Measurements from ENCODE around the gene S1PR3.
A peak's percentile ranks its signal among the peaks of the same experiment; 100 is the strongest.

S1PR3 gene

DNA sequence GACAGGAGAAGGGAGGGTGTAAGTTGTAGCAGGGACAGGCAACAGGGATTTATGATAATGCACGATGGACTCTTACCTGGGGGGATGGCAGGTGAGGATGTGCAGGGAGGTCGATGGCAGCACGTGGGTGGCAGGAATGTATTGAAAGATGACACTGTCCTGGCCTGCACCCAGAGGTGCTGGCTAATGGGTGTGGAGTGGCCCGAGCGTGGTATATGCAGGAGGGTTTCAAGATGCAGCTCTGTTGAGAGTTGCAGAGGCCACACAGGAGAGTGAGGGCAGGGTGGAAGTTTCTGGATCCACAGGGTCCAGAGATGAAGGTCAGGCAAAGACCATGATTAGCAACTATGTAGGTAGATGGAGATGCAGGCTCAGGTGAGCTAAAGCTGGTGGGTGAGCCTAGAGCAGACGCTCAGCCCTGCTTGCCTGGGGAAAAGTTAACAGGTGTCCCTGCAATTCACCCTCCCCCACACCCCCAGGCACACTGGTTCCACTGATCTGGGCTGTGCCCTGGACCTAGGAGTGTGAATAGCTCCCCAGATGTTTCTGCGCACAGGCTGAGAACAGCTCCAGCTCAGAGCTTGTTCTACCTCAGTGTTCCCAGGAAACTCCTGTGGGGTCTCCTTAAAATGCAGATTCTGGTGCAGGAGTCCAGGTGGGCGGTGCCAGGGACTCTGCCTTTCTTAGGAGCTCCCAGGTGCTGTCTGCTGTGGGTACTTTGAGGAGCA, 21.5 kb upstream of the S1PR3 start:
- no peak for DNase-seq

DNA sequence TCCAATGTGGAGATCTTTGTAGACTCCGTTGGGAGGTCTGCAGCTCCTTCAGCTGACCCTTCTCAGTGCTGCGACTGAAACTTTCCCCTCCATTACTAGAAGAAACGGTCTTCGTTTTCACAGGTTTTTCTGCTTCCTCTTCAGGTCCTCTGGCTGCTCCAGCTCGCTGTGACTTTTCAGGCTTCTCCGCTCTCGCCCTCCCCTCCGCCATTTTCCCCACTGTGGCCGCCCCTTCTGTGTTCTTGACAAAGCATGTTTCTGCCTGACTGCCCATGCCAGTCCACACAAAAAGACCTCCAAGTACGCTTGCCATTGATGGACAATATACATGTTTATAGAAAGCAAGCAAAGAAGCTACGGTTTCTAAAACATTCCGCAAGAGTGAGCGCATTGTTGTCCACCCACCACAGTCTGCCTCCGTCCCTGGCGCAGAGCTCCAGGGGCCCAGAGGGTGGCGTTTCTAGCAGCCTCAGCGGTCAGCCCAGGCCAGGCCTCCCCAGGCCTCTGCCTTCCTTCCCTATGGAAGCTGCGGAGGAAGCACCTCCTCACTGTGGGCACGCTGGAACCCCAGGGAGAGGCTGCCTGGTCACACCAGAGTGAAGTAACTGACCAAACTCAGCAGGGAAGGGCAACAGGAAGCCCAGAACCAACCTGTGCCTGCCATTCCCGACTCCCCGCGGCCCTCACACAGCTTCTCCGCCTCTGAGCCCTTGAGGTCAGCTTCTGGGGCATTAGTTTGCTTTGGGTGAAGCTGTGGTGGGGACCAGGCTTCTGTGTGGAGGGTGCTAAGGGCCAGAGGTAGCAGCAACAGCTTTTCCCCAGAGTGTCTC, 19.9 kb upstream of the S1PR3 start:
- no peak for DNase-seq

DNA sequence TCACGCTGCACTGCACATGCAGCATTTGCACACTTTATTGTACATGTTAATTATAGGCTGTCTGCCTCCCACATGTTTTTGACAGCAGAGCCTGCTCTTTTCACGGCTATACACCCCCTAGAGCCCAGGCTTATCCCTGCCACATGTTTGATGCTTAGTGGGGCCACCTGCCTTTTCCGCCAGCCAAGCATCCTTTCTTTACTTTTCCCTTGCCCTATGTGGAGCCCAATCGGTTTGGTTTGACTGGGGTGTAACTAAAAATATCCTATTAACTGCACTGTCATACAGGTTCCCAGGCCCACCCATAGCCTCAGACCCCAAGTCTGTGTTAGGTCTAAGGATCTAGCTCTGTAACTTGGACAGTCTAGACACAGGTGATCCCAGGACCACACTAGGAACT, 18.9 kb upstream of the S1PR3 start:
- DNase-seq = no peak

DNA sequence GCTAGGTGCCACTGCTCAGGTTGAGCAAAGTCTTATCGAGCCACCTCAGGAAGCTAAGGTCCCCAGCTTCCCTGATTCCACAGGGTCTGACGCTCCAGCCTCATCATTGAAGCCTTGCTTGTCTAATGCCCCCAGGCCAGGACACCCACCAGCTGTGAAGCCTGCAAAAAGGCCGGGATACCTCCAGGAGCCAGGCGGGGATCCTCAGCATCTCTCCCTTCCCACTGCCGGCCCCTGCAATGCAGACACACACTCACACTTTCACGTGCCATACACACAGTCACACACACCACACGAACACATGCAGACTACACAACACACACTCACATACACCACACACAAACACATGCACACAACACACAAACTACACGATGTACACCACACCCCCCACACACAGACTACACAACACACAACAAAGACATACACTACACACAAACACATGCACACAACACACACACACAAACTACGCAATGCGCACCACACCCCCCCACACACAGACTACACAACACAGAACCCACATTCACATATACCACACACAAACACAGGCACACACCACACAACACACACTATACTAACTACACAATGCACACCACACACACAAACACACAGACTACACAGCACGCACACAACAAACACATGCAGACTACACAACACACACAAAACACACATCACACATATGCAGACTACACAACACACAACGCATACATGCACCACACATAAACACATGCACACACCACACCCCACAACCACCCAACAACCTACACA, 17.8 kb upstream of the S1PR3 start:
- DNase-seq = no peak

DNA sequence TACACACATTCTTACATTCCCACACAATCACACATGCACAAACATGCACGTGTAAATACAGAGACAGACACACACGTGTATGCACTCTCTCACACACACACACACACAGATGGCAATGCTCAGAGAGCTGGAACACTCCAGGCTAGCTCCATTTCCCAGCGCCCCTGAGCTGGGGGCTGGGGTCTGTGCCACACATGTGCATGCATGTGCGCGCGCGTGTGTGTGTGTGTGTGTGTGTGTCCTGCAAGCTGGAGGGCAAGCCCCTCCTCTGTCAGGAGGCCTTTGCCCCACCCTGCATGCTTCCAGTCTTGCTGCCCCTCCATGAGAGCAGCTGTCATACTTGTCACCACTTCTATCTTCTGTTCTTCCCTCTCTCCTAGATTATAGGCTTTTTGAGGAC, 16.6 kb upstream of the S1PR3 start:
- no peak for DNase-seq

DNA sequence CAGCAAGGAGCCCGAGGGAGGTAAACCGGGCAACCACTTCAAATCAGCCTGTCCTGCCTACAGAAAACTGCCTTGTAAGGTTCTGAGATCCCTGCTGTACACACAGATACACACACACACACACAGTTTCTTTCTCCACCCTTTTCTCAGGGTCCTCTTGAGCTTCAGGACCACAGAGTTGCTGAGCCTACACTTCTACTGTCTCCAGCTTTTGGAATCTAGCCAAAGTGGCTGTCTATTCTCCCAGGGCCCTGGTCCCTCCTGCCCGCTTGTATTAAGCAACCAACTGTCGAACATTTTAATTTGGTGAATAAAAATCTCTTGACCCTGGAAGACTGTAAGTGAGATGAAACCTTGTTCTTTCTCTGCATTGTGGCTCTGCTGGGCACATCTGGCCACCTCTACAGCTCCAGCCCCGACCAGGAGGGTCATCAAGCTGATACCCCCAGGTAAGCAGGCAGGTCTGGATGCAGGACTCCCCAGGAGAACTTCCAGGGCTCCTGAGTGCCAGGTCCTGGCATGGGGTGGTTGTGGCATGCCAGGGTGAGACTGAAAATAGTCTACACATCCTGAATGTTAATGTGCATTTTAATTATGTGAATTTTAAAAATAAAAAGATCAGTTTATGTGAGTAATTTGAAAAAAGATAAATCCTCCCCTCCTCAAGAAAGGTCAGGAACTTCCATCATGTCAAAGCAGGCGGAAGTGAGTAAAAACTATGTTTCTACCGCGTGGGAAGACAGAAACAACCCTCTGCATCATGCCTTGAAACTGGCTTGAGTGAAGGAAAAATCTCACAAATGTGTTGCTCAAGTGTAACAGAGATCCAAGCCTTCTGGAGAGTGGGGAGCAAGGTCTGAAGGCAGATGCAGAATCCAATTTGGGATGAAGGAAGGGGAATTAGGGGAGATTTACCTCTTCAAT, 15.0 kb upstream of the S1PR3 start:
- no peak for DNase-seq

DNA sequence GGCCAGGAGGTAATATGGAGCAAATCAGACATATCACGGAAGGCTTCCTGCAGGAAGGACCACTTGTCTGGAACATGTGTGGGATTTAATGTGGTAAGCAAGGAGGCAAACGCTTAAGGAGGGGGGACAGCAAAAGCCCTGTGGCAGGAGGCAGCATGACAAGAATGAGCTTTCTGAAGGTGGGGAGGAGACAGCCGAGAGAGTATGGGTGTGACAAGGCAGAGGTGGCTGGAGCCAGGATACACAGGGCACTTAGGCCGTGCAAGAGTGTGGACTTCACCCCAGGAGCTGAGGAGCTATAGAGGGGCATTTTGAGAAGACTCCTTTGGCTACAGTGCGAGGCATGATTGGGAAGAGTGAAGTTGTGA, 14.4 kb upstream of the S1PR3 start:
- DNase-seq = no peak

DNA sequence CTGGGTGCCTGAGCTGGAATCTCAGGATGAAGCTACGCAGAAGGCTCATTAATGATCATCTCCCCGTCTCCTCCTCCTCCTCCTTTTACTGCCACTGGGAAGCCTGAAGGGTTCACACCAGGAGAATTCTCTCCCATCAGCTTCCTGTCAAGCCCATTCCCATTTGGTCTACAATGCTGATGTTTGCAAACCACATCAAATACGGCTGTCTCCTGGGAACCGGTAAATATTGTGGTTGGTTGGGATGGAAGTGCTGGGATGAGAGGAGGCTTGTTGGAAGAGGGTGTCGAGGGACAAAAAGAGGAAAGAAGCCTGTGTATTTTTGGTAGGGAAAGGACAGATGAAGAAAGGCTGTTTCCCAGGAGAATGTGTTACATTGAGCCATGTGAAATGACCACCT, 13.2 kb upstream of the S1PR3 start:
- DNase-seq = no peak

DNA sequence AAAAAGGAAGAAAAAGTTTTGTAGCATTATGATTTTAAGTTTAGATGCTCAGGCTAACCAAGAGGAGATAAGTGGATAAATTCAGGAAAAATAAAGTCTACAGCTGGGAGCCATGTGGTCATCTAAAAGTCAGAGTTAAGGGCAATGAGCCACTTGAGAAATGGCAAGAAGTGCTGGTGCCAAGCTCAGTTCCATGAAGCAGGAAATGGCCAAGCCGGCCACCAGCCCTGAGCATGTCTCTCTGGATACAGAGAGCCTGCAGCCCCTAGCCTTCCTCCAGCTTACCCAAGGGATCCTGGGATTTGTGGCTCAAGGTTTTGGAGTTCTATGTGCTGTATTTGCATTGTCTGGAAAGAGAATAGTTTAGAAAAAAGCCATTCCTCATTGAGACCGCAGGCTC, 12.2 kb upstream of the S1PR3 start:
- DNase-seq = no peak

DNA sequence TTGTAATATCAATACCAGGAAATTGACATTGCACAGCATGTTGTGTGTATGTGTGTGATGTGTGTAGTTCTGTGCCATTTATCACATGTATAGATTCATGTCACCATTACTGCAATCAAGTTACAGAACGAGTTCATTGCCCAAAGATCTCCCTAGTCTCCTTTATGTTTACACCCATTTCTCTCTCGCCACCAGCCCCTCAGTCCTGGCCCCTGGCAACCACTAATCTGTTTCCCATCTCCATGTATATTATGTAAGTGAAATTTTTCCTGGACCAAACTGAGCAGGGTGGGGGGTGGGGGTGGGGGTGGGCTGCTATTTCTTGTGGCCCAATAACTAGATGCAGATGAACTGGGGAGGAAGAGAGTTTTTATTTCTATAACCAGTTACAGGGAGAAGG, 11.5 kb upstream of the S1PR3 start:
- DNase-seq = no peak

DNA sequence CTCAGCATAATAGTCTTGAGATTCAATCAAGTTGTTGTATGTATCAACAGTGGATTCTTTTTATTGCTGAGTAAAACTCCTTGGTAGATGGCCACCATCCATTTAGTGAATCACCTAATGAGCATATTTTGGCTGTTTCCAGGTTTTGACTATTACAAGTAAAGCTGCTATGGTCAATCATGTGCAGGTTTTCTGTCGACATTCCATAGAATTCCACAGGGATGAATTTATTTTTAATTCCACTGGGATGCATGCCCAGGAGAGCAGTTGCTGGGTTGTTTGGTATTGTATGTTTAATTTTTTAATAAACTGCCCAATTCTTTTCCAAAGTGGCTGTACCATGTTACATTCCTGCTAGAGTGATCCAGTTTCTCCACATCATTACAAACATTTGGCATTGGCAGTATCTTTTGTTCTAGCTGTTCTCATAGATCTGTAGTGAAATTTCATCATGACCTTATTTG, 10.5 kb upstream of the S1PR3 start:
- no peak for DNase-seq

DNA sequence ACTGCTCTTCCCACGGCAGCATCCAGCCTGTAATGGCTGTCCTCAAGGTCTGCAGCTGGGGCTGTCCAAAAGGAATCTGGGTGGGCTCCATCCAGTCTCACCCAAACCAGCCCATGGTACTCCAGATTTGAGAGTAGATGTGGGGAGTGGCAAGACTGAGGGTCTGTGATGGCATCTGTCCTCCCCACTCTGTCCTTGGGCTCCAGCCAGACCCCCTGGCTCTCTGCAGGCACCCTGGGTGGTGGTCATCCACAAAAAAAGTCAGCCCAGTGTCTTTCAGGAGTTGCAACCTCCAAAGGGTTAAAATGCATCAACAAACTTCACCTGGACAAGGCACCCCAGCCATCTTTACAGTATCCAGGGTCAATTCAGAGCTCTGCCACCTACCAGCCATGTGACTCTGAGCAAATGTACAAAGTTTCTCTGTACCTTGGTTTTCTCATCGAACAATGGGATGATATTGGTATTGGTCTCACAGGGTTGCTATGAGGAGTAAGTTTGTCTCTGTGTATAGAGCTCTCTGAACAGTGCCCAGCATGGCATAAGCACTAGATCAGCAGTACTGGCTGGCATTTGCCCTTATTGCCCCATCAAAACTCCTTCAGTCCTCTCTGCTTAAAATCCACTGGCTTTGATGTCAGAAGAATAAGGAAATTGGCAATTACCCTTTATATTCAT, 7.3 kb upstream of the S1PR3 start:
- no peak for DNase-seq

DNA sequence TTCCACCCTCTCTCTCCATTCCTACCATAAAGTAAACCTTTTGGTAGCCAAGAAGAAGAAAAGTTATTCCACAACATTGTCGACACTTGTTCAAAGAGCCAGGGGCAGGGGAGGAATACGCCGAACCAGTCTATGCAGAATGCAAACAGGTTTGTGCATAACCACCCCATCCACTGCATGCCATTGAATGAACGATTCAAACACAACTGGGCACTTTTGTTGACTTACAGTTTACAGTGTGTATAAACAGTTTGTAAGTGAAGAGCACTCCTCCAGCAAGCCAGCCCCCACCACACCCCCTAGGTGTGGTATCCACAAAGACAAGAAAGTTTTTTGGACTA, 6.8 kb upstream of the S1PR3 start:
- DNase-seq = no peak

DNA sequence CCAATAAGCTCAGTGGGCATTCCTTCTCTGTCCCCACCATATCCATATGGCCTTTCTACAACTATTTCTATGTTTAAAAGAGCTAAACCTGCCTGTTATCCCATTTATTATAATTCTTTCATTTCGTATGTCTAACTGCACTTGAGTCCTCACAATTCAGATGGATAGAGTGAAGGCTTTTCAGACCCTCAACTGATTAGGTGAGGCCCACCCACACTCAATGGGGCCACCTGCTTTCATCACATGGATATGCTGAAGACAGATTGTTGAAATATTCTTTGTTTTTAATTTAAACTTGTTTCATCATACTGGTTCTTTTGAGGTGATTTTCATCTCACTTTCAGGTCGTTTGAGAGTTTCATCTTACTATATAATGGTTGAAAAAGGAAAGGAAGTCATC, 5.7 kb upstream of the S1PR3 start:
- DNase-seq = no peak

DNA sequence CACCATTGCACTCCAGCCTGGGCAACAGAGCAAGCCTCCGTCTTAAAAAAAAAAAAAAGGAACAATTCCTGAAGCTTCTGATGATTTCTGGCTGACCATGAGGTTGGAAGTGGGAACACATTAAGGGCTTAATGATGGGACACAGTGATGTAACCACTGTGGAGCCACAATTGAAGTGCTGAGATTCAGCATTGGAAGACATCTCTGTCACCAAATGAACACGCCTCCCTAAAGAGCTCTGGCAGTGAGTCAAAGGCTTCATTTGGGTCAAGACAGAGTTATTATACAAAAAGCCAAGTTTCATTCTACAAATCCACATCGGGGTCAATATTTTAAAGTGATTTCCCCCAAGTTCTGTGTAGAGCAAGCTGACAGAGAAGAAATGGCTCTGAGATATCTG, 4.5 kb upstream of the S1PR3 start:
- DNase-seq = no peak

DNA sequence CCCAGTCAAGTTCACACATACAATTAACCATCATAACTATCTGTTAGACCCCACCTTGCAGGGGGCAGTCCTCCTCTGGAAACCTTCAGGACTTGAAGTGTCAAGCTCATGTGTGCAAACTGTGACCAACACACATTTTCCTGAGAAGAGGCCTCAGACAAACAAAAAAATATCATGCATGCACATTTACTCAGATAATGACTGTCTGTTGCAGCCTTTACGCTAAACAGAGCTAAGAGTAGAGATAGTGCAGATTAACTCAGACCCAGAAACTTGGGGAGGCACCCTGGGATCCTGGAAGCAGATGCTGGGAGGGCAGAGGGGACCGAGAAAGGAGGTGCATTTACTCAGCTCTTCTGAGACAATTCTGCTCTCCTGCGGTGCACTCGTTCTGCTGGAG, 3.6 kb upstream of the S1PR3 start:
- no peak for DNase-seq

DNA sequence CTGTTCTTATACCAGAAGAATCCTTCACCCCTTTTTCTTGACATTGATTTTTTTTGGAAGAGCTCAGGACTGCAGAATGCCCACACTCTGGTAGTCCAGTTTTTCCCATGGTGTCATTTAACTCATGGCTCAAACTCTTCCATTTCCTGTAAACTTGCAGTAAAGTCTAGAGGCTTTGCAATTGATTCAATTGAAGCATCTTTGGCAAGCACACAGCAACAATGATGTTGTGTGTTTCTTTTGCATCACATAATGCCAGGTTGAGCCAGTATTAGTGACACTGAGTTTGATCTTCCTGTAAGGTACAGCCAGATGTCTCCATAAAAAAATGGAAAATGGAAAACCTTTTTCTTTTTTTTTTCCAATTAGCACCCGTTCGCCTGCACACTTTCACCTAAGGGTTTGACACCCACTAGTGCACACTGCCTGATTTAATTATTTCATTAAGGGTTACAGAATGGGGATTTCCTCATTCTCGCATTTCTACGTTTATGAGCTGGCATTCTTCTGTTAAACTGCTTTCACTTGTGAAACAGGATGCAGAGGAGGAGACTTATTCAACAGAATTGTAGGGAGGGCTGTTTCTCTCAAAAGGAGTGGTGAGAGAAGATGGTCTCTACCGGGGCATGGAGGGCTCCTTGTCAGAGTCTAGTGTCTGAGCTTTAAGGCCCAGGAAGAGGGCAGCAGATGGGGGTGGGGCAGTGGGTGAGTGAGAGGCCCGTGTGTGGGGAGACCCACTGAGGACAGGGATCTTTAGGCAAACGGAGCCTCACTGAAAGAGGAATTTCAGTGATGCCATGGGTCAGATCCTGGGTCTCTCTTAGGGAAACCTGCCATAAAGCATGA, 2.2 kb upstream of the S1PR3 start:
- DNase-seq = peak; percentile 64

DNA sequence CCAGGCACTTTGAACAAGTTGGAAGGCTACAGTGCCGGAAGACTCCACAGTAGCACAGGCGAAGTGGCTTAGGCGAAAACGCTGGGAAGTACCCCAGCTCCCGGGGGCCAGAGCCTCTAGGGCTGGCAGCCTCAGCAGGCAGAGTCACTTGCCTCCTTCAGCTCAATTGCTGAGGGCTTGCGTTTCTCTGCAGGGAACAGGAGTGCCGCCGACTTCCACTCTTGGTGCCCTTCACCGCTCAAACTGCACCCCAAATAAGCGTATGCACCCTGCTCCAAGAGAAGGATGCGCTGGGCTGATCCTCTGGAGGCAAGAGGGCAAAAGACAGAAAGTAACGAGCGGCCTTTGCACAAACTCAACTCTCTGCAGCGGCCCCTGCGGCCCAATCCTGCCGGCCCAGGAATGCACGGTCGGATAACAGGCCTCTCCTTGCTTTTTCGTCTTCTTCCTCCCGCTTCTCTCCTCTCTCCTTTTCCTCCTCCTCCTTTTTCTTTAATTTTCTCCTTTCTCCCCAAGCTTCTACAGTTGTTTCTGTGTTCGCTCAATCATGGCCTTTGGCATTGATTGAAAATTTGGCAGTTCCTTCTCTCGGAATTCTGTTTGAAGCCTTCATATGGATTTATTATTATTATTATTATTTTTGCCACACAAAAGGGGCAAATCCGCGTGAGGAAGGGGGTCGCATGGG, 1.1 kb upstream of the S1PR3 start:
- no peak for DNase-seq

DNA sequence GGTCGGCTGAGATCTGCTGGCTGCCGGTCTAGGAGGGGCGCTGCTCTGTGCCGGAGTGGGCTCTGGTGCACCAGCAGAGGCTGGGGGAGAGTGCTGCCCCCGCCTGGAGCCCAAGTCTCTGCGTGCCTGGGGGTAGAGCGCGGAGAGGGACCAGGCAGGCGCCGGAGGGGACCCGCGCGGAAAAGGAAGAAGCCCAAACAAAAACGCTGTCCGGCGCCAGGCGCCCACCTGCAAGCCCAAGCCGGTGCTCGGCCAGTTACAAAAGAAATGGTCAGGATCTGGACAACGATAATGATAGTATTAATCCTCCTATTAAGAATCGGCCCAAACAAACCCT, 571 bp upstream of the S1PR3 start:
- no peak for DNase-seq

DNA sequence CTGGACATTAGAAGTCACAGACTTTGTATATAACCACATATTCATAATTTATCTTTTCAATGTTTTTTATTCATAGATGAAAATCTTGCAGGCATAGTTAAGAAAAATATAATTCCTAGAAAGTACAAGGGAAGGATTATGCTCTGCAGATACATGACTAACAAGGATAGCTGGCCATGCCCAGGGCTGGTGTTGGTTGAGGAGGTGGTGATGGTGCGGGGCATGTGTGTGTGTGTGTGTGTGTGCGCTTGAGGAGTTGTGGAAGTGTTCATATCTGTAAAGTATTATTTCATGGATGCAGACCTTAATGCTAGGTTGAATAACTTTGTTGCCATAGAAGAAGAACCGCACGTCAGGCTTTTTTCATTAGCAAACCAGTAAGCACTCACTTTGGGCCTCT, 1.3 kb downstream of the S1PR3 start:
- no peak for DNase-seq

DNA sequence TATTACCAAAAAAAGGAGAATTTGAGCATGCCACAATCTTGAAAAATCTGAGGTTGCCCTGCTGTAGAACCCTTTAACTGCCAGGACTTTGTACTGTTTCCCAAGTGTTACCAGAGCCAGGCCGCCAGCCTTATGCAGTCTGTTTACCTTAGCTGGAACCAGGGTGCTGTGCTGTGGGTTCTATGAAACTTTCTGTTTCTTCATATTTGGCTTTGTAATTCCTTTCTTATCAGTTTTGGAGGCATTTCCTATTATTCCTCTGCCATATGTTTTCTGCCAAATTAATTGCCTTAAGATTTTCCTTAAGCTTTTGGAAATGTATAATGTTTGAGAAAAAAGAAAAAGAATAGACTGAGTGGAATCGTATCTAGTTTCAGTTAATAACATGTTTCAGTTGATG, 2.1 kb downstream of the S1PR3 start:
- no peak for DNase-seq
